Activated naive CD8-positive, alpha-beta T cell treated with anti-CD3 and anti-CD28 coated beads, Interleukin-2, amount 10 ng/mL, durations not matched to agents 7 days and 5 days (primary cell): ENCODE measurements around the gene ESR2. TPM values are rescaled to one million over a fixed set of nuclear protein-coding genes. Genes with fewer than 3 reads are reported as not detected.

Source experiments
- ATAC-seq: fragments of 150-1000 bp; cut with Tn5 transposase; one replicate; pipeline ENCODE4 v1.10.0; 2021; ENCODE audit warnings: low read depth, moderate library complexity
- POLR2A ChIA-PET: fragments of 350-600 bp; sonication (Branson Sonifier 250); formaldehyde crosslinking; loops from one replicate; lab custom pipeline; 2021; ENCODE audit warnings: antibody characterized with exemption; lab: Charles Lee
- DNase-seq: peaks from one replicate; pipeline ENCODE4 v3.0.0; 2021
- H3K27ac Mint-ChIP-seq: one replicate; pipeline ENCODE4 v1.8.0; 2022; ENCODE audit warnings: mild to moderate bottlenecking, mixed read lengths
- H3K27me3 Mint-ChIP-seq: one replicate; pipeline ENCODE4 v1.8.0; 2022; ENCODE audit warnings: mild to moderate bottlenecking, moderate library complexity, mixed read lengths
- H3K36me3 Mint-ChIP-seq: one replicate; pipeline ENCODE4 v1.8.0; 2021; ENCODE audit warnings: mild to moderate bottlenecking, mixed read lengths
- H3K4me1 Mint-ChIP-seq: one replicate; pipeline ENCODE4 v1.8.0; 2021; ENCODE audit warnings: mixed read lengths
- H3K4me3 Mint-ChIP-seq: one replicate; pipeline ENCODE4 v1.8.0; 2022; ENCODE audit warnings: mild to moderate bottlenecking, moderate library complexity, mixed read lengths
- H3K9me3 Mint-ChIP-seq: one replicate; pipeline ENCODE4 v1.8.0; 2021; ENCODE audit warnings: mixed read lengths
- total RNA-seq, 2 experiments: library from RNA; stranded (reverse); gene quantifications; one replicate each; pipeline ENCODE4 v1.2.3, GENCODE V29; 2021

The ESR2 gene
- total RNA-seq, 2 experiments from 2014 or later: 0.11 TPM; not detected in 1

GRCh38 chr14:64249363-64249762 is 44.8 kb downstream of the ESR2 start:
- DNase-seq (no peak), ATAC-seq (no peak)
- H3K4me1 Mint-ChIP-seq: no peaks in the 10 kb centered on the region
- POLR2A ChIA-PET: no interaction called here
- H3K27ac Mint-ChIP-seq: no peak overlapping the region
- no peaks in the 10 kb centered on the region for H3K9me3 Mint-ChIP-seq
- H3K27me3 Mint-ChIP-seq: peaks cover 7% of the 10 kb centered on the region
- no peak overlapping the region for H3K4me3 Mint-ChIP-seq
- H3K36me3 Mint-ChIP-seq: no peaks in the 10 kb centered on the region

DNA sequence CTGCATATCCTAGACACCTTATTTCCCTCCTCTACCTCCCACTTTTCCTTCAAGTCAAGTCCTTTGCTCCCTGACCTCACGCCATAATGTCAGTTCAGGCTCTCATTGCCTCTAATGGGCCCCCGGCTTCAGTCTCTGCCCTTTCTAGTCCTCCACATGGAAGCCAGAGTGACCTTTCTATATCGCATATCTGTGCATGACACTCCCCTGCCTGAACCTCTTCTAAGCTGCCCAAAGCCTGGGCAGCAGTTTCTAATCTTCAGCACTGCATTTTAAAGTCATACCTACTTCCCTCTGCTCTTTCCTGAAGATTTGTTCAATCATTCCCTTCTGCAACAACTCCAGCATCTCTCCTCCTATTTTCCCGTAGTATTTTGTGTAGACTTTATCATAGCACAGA is 45.5 kb downstream of the ESR2 start:
- no peaks in the 10 kb centered on the region for H3K36me3 Mint-ChIP-seq
- no peak overlapping the region for H3K4me3 Mint-ChIP-seq
- no peak for DNase-seq
- POLR2A ChIA-PET: no interaction called here
- H3K4me1 Mint-ChIP-seq: no peaks in the 10 kb centered on the region
- peaks cover 7% of the 10 kb centered on the region for H3K27me3 Mint-ChIP-seq
- no peak overlapping the region for H3K27ac Mint-ChIP-seq
- no peak for ATAC-seq
- no peaks in the 10 kb centered on the region for H3K9me3 Mint-ChIP-seq

DNA sequence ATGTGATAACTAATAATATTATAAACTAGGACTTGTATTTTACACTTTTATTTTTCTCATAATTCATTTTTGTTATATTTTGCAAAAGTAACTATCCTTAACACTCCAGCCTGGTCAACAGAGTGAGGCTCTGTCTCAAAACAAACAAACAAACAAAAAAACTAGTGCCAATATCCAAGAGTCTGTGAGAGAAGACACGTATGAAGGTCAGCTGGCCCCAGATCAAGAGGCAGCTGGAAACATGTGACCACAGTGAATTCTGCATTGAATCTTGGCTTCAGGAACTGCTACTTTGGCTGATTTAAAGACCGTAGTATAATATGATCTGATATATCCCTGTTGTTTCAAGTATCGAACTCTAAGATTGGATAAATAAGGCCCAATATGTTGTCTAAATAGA is 47.0 kb downstream of the ESR2 start:
- Mint-ChIP-seq H3K27ac (no peak overlapping the region), H3K4me3 (no peak overlapping the region), H3K9me3 (no peaks in the 10 kb centered on the region), H3K36me3 (no peaks in the 10 kb centered on the region), H3K27me3 (peaks cover 12% of the 10 kb centered on the region), H3K4me1 (no peaks in the 10 kb centered on the region)
- ATAC-seq (no peak), DNase-seq (no peak)
- POLR2A ChIA-PET: no interaction called here

DNA sequence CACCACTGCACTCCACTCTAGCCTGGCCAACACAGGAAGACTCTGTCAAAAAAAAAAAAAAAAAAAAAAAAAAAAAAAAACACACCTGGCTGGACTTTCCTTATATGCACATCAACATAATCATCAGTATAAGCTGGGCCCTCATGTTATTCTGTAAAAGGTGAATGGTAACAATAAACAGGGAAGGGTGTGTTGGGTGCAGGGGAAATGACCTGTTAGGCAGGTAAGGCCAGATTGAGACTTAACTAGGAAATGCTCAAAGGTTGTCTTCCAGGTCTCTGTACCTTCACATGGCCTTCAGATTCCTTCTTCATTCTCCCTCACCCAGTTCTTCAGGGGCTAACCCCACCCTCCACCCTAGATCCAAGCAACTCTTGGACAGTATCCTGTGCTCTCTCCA is 47.5 kb downstream of the ESR2 start:
- H3K4me3 Mint-ChIP-seq: no peak overlapping the region
- peaks cover 12% of the 10 kb centered on the region for H3K27me3 Mint-ChIP-seq

DNA sequence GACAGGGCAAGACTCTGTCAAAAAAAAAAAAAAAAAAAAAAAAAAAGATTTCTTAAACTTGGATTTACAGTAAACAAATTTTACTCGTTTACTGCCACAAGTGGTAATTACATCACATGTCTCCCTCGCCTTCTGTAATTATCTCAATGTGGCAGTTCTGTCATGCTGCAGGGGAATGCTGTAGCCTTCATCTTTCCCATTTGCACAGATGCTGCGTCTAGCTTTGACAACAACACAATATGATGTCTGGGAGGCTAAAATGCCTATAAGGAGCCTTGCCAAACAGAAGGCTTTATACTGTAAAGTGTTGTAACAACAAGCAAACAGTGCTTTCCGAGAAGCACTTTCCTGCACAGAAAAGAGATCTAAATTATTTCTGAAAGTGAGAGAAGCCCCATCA is 48.7 kb downstream of the ESR2 start:
- no peaks in the 10 kb centered on the region for H3K9me3 Mint-ChIP-seq
- peaks cover 10% of the 10 kb centered on the region for H3K27me3 Mint-ChIP-seq
- no peak for ATAC-seq
- H3K4me1 Mint-ChIP-seq: no peaks in the 10 kb centered on the region
- no peak overlapping the region for H3K4me3 Mint-ChIP-seq
- POLR2A ChIA-PET: no interaction called here
- H3K36me3 Mint-ChIP-seq: no peaks in the 10 kb centered on the region
- H3K27ac Mint-ChIP-seq: no peak overlapping the region
- no peak for DNase-seq

More for the DNA sequence above, 47.5 kb downstream of the ESR2 start:
- no peaks in the 10 kb centered on the region for H3K36me3 Mint-ChIP-seq
- H3K4me1 Mint-ChIP-seq: no peaks in the 10 kb centered on the region
- no peak for DNase-seq
- H3K9me3 Mint-ChIP-seq: no peaks in the 10 kb centered on the region
- POLR2A ChIA-PET: no interaction called here
- no peak overlapping the region for H3K27ac Mint-ChIP-seq
- no peak for ATAC-seq

- peaks cover 10% of the 10 kb centered on the region for H3K27me3 Mint-ChIP-seq
- POLR2A ChIA-PET: no interaction called here
Observed at GRCh38 chr14:64244279-64244678, 49.9 kb downstream of the ESR2 start.

DNA sequence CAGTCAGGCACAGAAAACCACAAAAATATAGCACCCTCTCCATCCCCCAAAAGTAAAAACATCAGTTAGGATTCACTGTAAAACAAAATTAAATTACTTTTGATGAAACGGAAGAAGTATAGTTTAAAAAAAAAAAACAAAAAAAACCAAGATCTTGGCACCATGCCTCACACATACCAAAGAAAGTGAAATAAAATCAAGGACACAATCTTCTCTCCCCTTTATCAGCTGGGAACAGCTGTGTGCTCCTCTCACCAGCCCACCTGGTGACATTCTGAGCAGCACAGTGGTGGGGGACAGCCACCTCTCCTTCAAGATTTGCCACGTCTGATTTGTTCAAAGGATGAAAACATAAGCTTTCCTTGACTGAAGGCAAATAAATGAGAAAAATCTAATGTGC is 55.5 kb downstream of the ESR2 start:
- ATAC-seq: no peak
- H3K9me3 Mint-ChIP-seq: no peaks in the 10 kb centered on the region
- peaks cover under 1% of the 10 kb centered on the region for H3K36me3 Mint-ChIP-seq
- H3K27me3 Mint-ChIP-seq: peaks cover 16% of the 10 kb centered on the region
- H3K4me1 Mint-ChIP-seq: no peaks in the 10 kb centered on the region
- no peak overlapping the region for H3K4me3 Mint-ChIP-seq
- POLR2A ChIA-PET: no interaction called here
- H3K27ac Mint-ChIP-seq: no peak overlapping the region
- DNase-seq: no peak

More at GRCh38 chr14:64244279-64244678, 49.9 kb downstream of the ESR2 start:
- DNase-seq (no peak), ATAC-seq (no peak)
- no peaks in the 10 kb centered on the region for H3K9me3 Mint-ChIP-seq
- no peaks in the 10 kb centered on the region for H3K36me3 Mint-ChIP-seq
- no peaks in the 10 kb centered on the region for H3K4me1 Mint-ChIP-seq
- H3K4me3 Mint-ChIP-seq: no peak overlapping the region
- no peak overlapping the region for H3K27ac Mint-ChIP-seq

GRCh38 chr14:64238049-64238448 is 56.1 kb downstream of the ESR2 start:
- POLR2A ChIA-PET: no interaction called here
- Mint-ChIP-seq H3K4me1 (no peaks in the 10 kb centered on the region), H3K9me3 (no peaks in the 10 kb centered on the region), H3K4me3 (no peak overlapping the region), H3K36me3 (peaks cover 1% of the 10 kb centered on the region), H3K27me3 (peaks cover 16% of the 10 kb centered on the region), H3K27ac (no peak overlapping the region)
- DNase-seq: no peak
- ATAC-seq: no peak

GRCh38 chr14:64235652-64236640 is 58.2 kb downstream of the ESR2 start:
- DNase-seq (no peak), ATAC-seq (peak; percentile 43)
- POLR2A ChIA-PET: no interaction called here
- peaks cover 9% of the 10 kb centered on the region for H3K36me3 Mint-ChIP-seq
- no peak overlapping the region for H3K4me3 Mint-ChIP-seq
- no peaks in the 10 kb centered on the region for H3K4me1 Mint-ChIP-seq
- H3K9me3 Mint-ChIP-seq: no peaks in the 10 kb centered on the region
- H3K27ac Mint-ChIP-seq: no peak overlapping the region
- peaks cover 11% of the 10 kb centered on the region for H3K27me3 Mint-ChIP-seq

DNA sequence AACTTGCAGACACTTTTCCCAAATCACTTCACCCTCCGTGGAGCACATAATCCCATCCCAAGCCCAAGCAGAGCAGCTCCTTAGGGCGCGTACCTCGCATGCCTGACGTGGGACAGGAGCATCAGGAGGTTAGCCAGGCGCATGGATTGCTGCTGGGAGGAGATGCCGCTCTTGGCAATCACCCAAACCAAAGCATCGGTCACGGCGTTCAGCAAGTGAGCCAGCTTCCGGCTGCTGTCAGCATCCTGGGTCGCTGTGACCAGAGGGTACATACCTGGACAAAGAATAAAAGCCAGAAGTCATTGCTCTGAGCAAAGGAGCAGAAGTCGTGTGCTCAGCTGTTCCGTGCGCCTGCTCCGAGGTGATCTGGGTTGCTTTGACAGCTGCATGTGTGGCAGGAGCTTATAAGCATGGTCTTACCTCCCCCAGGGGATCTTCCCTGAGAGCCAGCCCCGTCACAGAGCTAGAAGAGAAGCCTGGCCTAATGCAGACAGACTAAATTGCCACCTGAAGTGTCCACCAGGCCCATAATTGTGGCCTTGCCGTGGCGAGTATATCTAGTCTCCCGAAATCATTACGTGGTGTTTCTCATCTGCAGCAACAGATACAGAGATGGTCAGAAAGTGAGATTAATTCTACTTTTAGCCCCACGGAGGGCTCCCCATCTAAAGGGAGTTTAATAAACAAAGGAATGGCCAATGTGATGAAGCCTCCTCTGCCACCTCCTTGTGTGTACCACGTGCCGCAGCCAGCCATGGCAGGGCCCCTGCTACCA is 59.1 kb downstream of the ESR2 start:
- Mint-ChIP-seq H3K9me3 (no peaks in the 10 kb centered on the region), H3K27me3 (peaks cover 11% of the 10 kb centered on the region), H3K36me3 (peaks cover 9% of the 10 kb centered on the region), H3K4me1 (no peaks in the 10 kb centered on the region), H3K4me3 (no peak overlapping the region), H3K27ac (no peak overlapping the region)
- POLR2A ChIA-PET: no interaction called here
- no peak for DNase-seq
- no peak for ATAC-seq

- H3K4me1 Mint-ChIP-seq: no peaks in the 10 kb centered on the region
- no peaks in the 10 kb centered on the region for H3K9me3 Mint-ChIP-seq
- H3K4me3 Mint-ChIP-seq: no peak overlapping the region
- H3K36me3 Mint-ChIP-seq: peaks cover 11% of the 10 kb centered on the region
- POLR2A ChIA-PET: no interaction called here
- ATAC-seq: no peak
- H3K27ac Mint-ChIP-seq: peak overlapping the region; percentile 39
- no peak for DNase-seq
- peaks cover 5% of the 10 kb centered on the region for H3K27me3 Mint-ChIP-seq
Observed at GRCh38 chr14:64233531-64234190, 60.5 kb downstream of the ESR2 start.

DNA sequence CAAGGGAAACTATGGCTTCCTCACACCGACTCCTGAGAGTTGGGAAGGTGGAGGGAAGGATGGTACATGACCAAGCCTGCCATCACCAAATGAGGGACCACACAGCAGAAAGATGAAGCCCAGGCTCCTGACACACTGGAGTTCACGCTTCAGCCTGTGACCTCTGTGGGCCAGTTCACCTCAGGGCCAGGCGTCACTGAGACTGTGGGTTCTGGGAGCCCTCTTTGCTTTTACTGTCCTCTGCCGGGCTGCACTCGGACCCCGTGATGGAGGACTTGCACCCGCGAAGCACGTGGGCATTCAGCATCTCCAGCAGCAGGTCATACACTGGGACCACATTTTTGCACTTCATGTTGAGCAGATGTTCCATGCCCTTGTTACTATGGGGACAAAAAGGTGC is 61.2 kb downstream of the ESR2 start:
- H3K4me3 Mint-ChIP-seq: no peak overlapping the region
- DNase-seq (no peak), ATAC-seq (no peak)
- POLR2A ChIA-PET: no interaction called here
- H3K36me3 Mint-ChIP-seq: peaks cover 17% of the 10 kb centered on the region
- H3K4me1 Mint-ChIP-seq: no peaks in the 10 kb centered on the region
- no peaks in the 10 kb centered on the region for H3K9me3 Mint-ChIP-seq
- no peaks in the 10 kb centered on the region for H3K27me3 Mint-ChIP-seq
- H3K27ac Mint-ChIP-seq: no peak overlapping the region

DNA sequence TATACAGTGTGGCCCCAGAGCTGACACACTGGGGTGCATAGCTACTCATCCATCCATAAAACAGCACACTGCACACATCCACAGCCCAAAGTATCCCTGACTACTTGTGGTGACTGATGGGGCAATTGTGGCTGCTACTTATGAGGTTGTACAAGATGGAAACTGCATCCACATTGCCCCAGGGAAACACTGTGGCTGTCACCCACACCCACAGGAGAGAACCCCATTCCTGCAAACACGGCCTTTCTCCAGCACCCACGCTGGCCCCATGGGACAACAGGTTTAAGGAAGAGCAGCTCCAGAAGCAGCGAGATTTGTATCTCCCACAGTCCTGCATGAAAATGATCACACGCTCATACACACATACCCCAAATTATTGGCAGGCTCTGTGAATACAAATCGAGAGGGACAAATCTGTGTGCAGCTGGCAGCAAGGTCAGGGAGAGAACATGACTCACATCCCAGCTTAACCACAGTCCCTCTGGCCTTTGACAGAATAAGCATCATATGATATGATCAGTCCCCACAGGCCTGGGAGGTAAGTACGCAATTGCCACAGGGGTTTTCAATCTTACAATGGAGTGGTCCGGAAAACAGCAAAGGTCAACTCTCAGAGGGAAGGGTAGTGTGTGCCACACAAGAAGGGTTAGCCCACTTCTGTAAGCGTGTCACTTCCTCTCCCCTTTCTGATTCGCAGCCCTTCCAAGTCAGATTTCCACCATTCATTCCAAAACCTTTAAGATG is 61.9 kb downstream of the ESR2 start:
- Mint-ChIP-seq H3K27me3 (no peaks in the 10 kb centered on the region), H3K4me3 (no peak overlapping the region), H3K36me3 (peaks cover 21% of the 10 kb centered on the region), H3K9me3 (no peaks in the 10 kb centered on the region), H3K4me1 (no peaks in the 10 kb centered on the region), H3K27ac (no peak overlapping the region)
- ATAC-seq (no peak), DNase-seq (no peak)
- POLR2A ChIA-PET: no interaction called here
